A673 (cell line): ENCODE data around the gene ZNF789.

Experiments
- CTCF ChIP-seq: fragments of 300-800, 200-600 bp; sonication (generic); conservative IDR thresholded peaks from 2 replicates; pipeline ENCODE4 v1.5.1; 2017; ENCODE audit warnings: low read depth, mild to moderate bottlenecking, antibody characterized with exemption, low read length, moderate library complexity, mixed read lengths
- EZH2 ChIP-seq: fragments of 200-600 bp; sonication (generic); IDR thresholded peaks from 2 replicates; pipeline ENCODE4 v1.6.1; 2017; ENCODE audit warnings: borderline replicate concordance, low read depth, mild to moderate bottlenecking, mixed read lengths, antibody characterized with exemption, low read length; ENCODE audit not compliant: poor library complexity, severe bottlenecking

DNA sequence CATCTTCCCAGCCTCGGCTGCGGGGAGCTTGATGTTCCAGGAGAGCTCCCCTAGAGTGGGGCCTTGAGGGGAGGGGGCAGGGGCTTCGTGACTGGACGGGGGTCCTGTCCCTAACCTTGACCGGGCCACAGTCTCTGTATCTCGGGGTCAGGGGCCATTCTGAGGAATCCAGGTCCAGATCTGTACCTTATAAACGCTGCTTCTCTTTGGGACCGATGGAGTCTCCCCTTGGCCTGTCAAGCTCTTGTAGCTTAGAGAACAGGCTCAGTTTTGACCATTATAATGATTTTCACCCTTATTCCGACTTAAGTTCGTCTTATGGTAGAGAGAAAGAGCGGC, 32.6 kb downstream of the ZNF789 start:
- TF ChIP-seq EZH2, result no peak
- no peak for TF ChIP-seq CTCF
